ENCODE measurements around the gene FGFBP3.
"Not testable (repeated sequence)": the region's sequence is repeated elsewhere in the genome, so short reads cannot be mapped to it uniquely, and the experiment has no call there.

The FGFBP3 gene

GRCh38 chr10:91901784-91902677 lies 7.3 kb downstream of the FGFBP3 start:
- peak; percentile 9 for DNase-seq

GRCh38 chr10:91897421-91897820 lies 11.9 kb downstream of the FGFBP3 start:
- no peak for DNase-seq

- DNase-seq = no peak
Measured at GRCh38 chr10:91896212-91896756, 13.0 kb downstream of the FGFBP3 start.

- not testable (repeated sequence) for DNase-seq
Measured at GRCh38 chr10:91894261-91894685, 15.0 kb downstream of the FGFBP3 start.

- DNase-seq = no peak
Measured at GRCh38 chr10:91893051-91893450, 16.2 kb downstream of the FGFBP3 start.

GRCh38 chr10:91891125-91892001 lies 17.9 kb downstream of the FGFBP3 start:
- no peak for DNase-seq

GRCh38 chr10:91887272-91888076 lies 21.8 kb downstream of the FGFBP3 start:
- DNase-seq = peak; percentile 5

- no peak for DNase-seq
Measured at GRCh38 chr10:91886954-91887271, 22.4 kb downstream of the FGFBP3 start.

- no peak for DNase-seq
Measured at GRCh38 chr10:91885362-91886079, 23.8 kb downstream of the FGFBP3 start.

- no peak for DNase-seq
Measured at GRCh38 chr10:91884536-91884935, 24.8 kb downstream of the FGFBP3 start.

- no peak for DNase-seq
Measured at GRCh38 chr10:91883549-91884444, 25.5 kb downstream of the FGFBP3 start.

GRCh38 chr10:91880310-91880709 lies 29.0 kb downstream of the FGFBP3 start:
- DNase-seq = no peak

GRCh38 chr10:91879515-91880170 lies 29.6 kb downstream of the FGFBP3 start:
- no peak for DNase-seq

GRCh38 chr10:91875779-91876178 lies 33.5 kb downstream of the FGFBP3 start:
- DNase-seq = no peak

- no peak for DNase-seq
Measured at GRCh38 chr10:91875156-91875555, 34.1 kb downstream of the FGFBP3 start.

GRCh38 chr10:91865562-91866081 lies 43.7 kb downstream of the FGFBP3 start:
- no peak for DNase-seq

GRCh38 chr10:91864744-91865143 lies 44.5 kb downstream of the FGFBP3 start:
- no peak for DNase-seq

GRCh38 chr10:91864099-91864498 lies 45.2 kb downstream of the FGFBP3 start:
- no peak for DNase-seq

- no peak for DNase-seq
Measured at GRCh38 chr10:91860885-91861284, 48.4 kb downstream of the FGFBP3 start.

GRCh38 chr10:91856637-91857036 lies 52.6 kb downstream of the FGFBP3 start:
- no peak for DNase-seq
